Breast epithelium (tissue), 4 donors: ENCODE data around the gene ACTR2. TPM values are rescaled to one million over a fixed set of nuclear protein-coding genes. Genes with fewer than 3 reads are reported as not detected.
A peak's percentile ranks its signal among the peaks of the same experiment; 100 is the strongest.

Experiments
- DNase-seq, 2 donors: peaks; one replicate each; pipeline ENCODE4 v3.0.0-alpha.2; 2019; ENCODE audit warnings: low spot score in 2 of 2
- H3K27ac ChIP-seq, 2 donors: fragments of 200-600 bp; sonication (generic) in 1 of 2; one replicate each; pipeline ENCODE4 v1.5.1; 2016 to 2019; ENCODE audit warnings: mild to moderate bottlenecking in 1 of 2
- H3K27me3 ChIP-seq, 2 donors: fragments of 200-600 bp; sonication (generic) in 1 of 2; one replicate each; pipeline versions ENCODE4 v1.5.1 to v1.6.0; 2017 to 2019; ENCODE audit warnings: control low read depth in 1 of 2, mild to moderate bottlenecking in 1 of 2
- H3K36me3 ChIP-seq: fragments of 200-600 bp; one replicate; pipeline ENCODE4 v1.5.1; 2019
- H3K4me1 ChIP-seq, 2 donors: fragments of 200-600 bp; sonication (generic); one replicate each; pipeline ENCODE4 v1.5.1; 2016 to 2019; ENCODE audit warnings: control low read depth in 1 of 2
- H3K4me3 ChIP-seq, 3 donors: fragments of 200-600 bp; sonication (generic); 1 replicate in 2 of 3; 2 replicates in 1 of 3; pipeline ENCODE4 v1.5.1; 2016 to 2019; ENCODE audit warnings: mild to moderate bottlenecking in 3 of 3, moderate library complexity in 2 of 3
- H3K9me3 ChIP-seq, 2 donors: fragments of 200-600 bp; sonication (generic) in 1 of 2; one replicate each; pipeline ENCODE4 v1.5.1; 2016 to 2019; ENCODE audit warnings: control low read depth in 1 of 2
- POLR2A ChIP-seq: fragments of 450-650 bp; IDR thresholded peaks from one replicate; pipeline ENCODE4 v1.6.1; 2016; ENCODE audit warnings: antibody characterized with exemption, mild to moderate bottlenecking, moderate library complexity
- POLR2AphosphoS5 ChIP-seq, 3 donors: sonication (generic); formaldehyde crosslinking; IDR thresholded peaks; one replicate each; pipeline ENCODE4 v1.6.1; 2017; ENCODE audit warnings: antibody characterized with exemption in 3 of 3
- intact Hi-C: fragments of 100-400 bp; cut with DNase I; formaldehyde crosslinking; loops from one replicate; pipeline ENCODE4 v1.15.1; 2023; ENCODE audit warnings: low total_unique reads
- total RNA-seq, 3 donors: library from RNA; depleted of rRNA; stranded (reverse); fragments of >200 nt; gene quantifications; one replicate each; pipeline ENCODE4 v1.1.0, GENCODE V29; 2016
- TF ChIP-seq, protein P1 (sequence below), 3 donors: fragments of 450-650 bp; IDR thresholded peaks; one replicate each; pipeline ENCODE4 v1.5.1; 2016 to 2017; ENCODE audit warnings: antibody characterized with exemption in 3 of 3, mild to moderate bottlenecking in 3 of 3, moderate library complexity in 3 of 3

Gene ACTR2
- total RNA-seq, 3 donors from 2014 or later, result 74.7 to 98.4 (median 75.1) TPM

DNA sequence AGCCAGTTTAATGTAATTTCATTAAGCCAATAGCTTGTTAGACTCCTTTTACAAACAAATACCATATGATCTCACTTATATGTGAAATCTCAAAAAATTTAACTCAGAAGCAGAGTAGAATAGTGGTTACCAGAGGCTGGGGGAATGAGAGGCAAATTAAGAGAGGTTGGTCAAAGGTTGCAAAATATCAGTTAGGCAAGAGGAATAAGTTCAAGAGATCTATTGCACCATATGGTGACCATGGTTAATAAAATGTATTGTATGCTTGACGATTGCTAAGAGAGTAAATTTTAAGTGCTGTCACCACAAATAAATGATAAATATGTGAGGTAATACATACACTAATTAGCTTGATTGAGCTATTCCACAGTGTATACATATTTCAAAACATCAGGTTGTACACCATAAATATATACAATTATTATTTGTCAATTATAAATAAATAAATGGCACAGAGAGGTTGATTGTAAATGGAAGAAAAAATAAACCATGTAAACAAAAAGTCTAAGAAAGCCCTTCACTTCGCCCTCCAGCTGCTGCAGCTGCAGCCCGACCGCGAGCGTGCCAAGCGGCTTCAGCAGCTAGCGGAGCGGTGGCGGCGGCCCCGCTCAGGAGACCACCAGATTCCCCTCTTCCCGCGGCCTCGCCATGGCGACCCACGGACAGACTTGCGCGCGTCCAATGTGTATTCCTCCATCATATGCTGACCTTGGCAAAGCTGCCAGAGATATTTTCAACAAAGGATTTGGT lies 23.0 kb upstream of the ACTR2 start:
- Histone ChIP-seq H3K27ac (no peak overlapping the region), H3K4me1 (no peaks in the 10 kb centered on the region), H3K9me3 (no peaks in the 10 kb centered on the region), H3K27me3 (no peaks in the 10 kb centered on the region), H3K4me3 (peak overlapping the region in 2 of 3 donors; percentile 23 to 45), H3K36me3 (no peaks in the 10 kb centered on the region)
- intact Hi-C loops, result no loop called here
- TF ChIP-seq, protein P1, sequence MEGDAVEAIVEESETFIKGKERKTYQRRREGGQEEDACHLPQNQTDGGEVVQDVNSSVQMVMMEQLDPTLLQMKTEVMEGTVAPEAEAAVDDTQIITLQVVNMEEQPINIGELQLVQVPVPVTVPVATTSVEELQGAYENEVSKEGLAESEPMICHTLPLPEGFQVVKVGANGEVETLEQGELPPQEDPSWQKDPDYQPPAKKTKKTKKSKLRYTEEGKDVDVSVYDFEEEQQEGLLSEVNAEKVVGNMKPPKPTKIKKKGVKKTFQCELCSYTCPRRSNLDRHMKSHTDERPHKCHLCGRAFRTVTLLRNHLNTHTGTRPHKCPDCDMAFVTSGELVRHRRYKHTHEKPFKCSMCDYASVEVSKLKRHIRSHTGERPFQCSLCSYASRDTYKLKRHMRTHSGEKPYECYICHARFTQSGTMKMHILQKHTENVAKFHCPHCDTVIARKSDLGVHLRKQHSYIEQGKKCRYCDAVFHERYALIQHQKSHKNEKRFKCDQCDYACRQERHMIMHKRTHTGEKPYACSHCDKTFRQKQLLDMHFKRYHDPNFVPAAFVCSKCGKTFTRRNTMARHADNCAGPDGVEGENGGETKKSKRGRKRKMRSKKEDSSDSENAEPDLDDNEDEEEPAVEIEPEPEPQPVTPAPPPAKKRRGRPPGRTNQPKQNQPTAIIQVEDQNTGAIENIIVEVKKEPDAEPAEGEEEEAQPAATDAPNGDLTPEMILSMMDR (IDR thresholded peaks at IDR 0.05), result no peak
- TF ChIP-seq POLR2AphosphoS5 (IDR thresholded peaks at IDR 0.05), result no peak
- TF ChIP-seq POLR2A, result no peak
- DNase-seq, result no peak

- Histone ChIP-seq H3K4me1 (no peaks in the 10 kb centered on the region), H3K27ac (no peak overlapping the region), H3K27me3 (no peaks in the 10 kb centered on the region), H3K9me3 (no peaks in the 10 kb centered on the region), H3K36me3 (no peaks in the 10 kb centered on the region), H3K4me3 (no peak overlapping the region)
- no peak for DNase-seq
- intact Hi-C loops, result no loop called here
- TF ChIP-seq POLR2AphosphoS5 (IDR thresholded peaks at IDR 0.05) (no peak), POLR2A (no peak)
- TF ChIP-seq, protein P1 (IDR thresholded peaks at IDR 0.05), result no peak
Observed at GRCh38 chr2:65212115-65212514, 15.5 kb upstream of the ACTR2 start.

- Histone ChIP-seq H3K9me3 (no peaks in the 10 kb centered on the region), H3K36me3 (no peaks in the 10 kb centered on the region), H3K27ac (no peak overlapping the region), H3K27me3 (no peaks in the 10 kb centered on the region), H3K4me1 (no peaks in the 10 kb centered on the region), H3K4me3 (no peak overlapping the region)
- TF ChIP-seq, protein P1 (IDR thresholded peaks at IDR 0.05), result no peak
- intact Hi-C loops, result no loop called here
- no peak for DNase-seq
Observed at GRCh38 chr2:65212619-65213018, 15.0 kb upstream of the ACTR2 start.

- no peak overlapping the region for H3K4me3 ChIP-seq
- no peak overlapping the region for H3K27ac ChIP-seq
- H3K4me1 ChIP-seq, result no peaks in the 10 kb centered on the region
- intact Hi-C loops, result no loop called here
- no peak for DNase-seq
- H3K36me3 ChIP-seq, result no peaks in the 10 kb centered on the region
- H3K27me3 ChIP-seq, result no peaks in the 10 kb centered on the region
- TF ChIP-seq, protein P1 (IDR thresholded peaks at IDR 0.05), result no peak
- no peaks in the 10 kb centered on the region for H3K9me3 ChIP-seq
Observed at GRCh38 chr2:65213035-65213434, 14.6 kb upstream of the ACTR2 start.

DNA sequence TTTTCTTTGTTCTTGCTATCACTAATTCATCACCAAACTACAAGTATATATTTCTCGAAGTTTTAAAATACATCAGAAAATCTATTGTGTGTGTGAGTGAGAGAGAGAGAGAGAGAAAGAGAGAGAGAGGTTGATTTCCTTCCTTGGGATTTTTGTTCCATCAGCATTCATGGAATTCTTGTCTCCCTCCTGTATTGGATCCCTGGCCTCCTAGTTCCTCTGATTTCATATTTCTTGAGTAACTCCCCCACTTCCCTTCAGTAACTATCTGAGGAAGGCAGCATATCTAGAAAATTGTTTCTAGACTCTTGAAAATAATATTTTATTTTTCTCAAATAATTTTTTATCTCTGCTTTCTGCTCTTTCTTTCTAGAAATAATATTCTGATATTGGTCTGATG lies 13.3 kb upstream of the ACTR2 start:
- Histone ChIP-seq H3K4me1 (no peaks in the 10 kb centered on the region), H3K27me3 (no peaks in the 10 kb centered on the region), H3K36me3 (no peaks in the 10 kb centered on the region), H3K9me3 (no peaks in the 10 kb centered on the region), H3K27ac (no peak overlapping the region), H3K4me3 (no peak overlapping the region)
- TF ChIP-seq POLR2AphosphoS5 (IDR thresholded peaks at IDR 0.05), result no peak
- TF ChIP-seq, protein P1 (IDR thresholded peaks at IDR 0.05), result no peak
- intact Hi-C loops, result no loop called here
- DNase-seq, result no peak
